Kidney (tissue), 14 donors: ENCODE results near the gene USH2A. TPM values are rescaled to one million over a fixed set of nuclear protein-coding genes. Genes with fewer than 3 reads are reported as not detected.

Source experiments
- DNase-seq, 5 donors: peaks; one replicate each; pipeline ENCODE4 v3.0.0-alpha.2; 2013 to 2020
- FAIRE-seq: peaks from 2 replicates; lab custom pipeline; 2012; peaks lifted over from hg19 to GRCh38; lab: Jason Lieb, UNC
- H3K27ac ChIP-seq, 2 donors: one replicate each; pipeline ENCODE4 v1.7.0; 2013; ENCODE audit warnings: low read depth in 2 of 2, low read length in 2 of 2, inconsistent platforms in 1 of 2
- H3K27me3 ChIP-seq: one replicate; pipeline ENCODE4 v1.7.1; 2013; ENCODE audit warnings: low read length, inconsistent platforms; ENCODE audit not compliant: control insufficient read depth, insufficient read depth
- H3K36me3 ChIP-seq, 3 donors: one replicate each; pipeline versions ENCODE4 v1.7.0 to v1.7.1; 2013; ENCODE audit warnings: low read length in 3 of 3, control low read depth in 1 of 3, inconsistent platforms in 1 of 3; ENCODE audit not compliant: insufficient read depth in 3 of 3, control insufficient read depth in 2 of 3
- H3K4me1 ChIP-seq, 3 donors: one replicate each; pipeline versions ENCODE4 v1.7.0 to v1.7.1; 2013; ENCODE audit warnings: low read length in 3 of 3, inconsistent platforms in 1 of 3, low read depth in 1 of 3; ENCODE audit not compliant: control insufficient read depth in 2 of 3, insufficient read depth in 2 of 3
- H3K4me3 ChIP-seq, 3 donors: one replicate each; pipeline versions ENCODE4 v1.7.0 to v1.8.1; 2013; ENCODE audit warnings: low read length in 3 of 3, control low read depth in 1 of 3, inconsistent platforms in 1 of 3
- H3K9ac ChIP-seq, 3 donors: one replicate each; pipeline versions ENCODE4 v1.7.0 to v1.7.1; 2013; ENCODE audit warnings: low read length in 3 of 3, control low read depth in 1 of 3, inconsistent platforms in 1 of 3
- H3K9me3 ChIP-seq, 3 donors: one replicate each; pipeline versions ENCODE4 v1.7.0 to v1.7.1; 2013; ENCODE audit warnings: low read length in 3 of 3, control low read depth in 1 of 3, inconsistent platforms in 1 of 3; ENCODE audit not compliant: control insufficient read depth in 2 of 3, insufficient read depth in 1 of 3
- intact Hi-C: fragments of 100-400 bp; cut with DNase I; formaldehyde crosslinking; loops from one replicate; pipeline ENCODE4 v1.11.1; 2022
- polyA plus RNA-seq: library from polyadenylated mRNA; stranded (reverse); fragments of 350-450 nt; fragmentation: Illumina TruSeq; extraction: RNeasy Lipid Tissue Mini Kit (QIAGEN cat#74804); gene quantifications from one replicate; pipeline ENCODE4 v1.2.3, GENCODE V29; 2014; ENCODE audit warnings: low read depth, low replicate concordance; ENCODE audit not compliant: insufficient read depth
- total RNA-seq: library from RNA; stranded (reverse); fragmentation: NEBNext Ultra II Directional; extraction: Animal tissue kit (Norgen Biotek cat#: 25700); gene quantifications from one replicate; pipeline ENCODE4 v1.2.1, GENCODE V29; 2021
- TF ChIP-seq, protein P1 (sequence below): IDR thresholded peaks from 3 replicates; pipeline ENCODE4 v1.5.1; 2012; ENCODE audit warnings: mild to moderate bottlenecking, moderate library complexity, borderline replicate concordance; ENCODE audit not compliant: insufficient read depth; ENCODE audit errors: extremely low read depth
- donor health status: control.
- donor health status: control.
- donor health status: control.
- donor health status: control.
- donor health status: control.
- donor health status: DM: yes; HTN: yes; CAD: no.
- donor health status: Normal renal cell carcinoma (clear cell type).

The USH2A gene
- total and polyA plus RNA-seq, 2 donors from 2014 or later: 0.06 TPM; not detected in 1

DNA sequence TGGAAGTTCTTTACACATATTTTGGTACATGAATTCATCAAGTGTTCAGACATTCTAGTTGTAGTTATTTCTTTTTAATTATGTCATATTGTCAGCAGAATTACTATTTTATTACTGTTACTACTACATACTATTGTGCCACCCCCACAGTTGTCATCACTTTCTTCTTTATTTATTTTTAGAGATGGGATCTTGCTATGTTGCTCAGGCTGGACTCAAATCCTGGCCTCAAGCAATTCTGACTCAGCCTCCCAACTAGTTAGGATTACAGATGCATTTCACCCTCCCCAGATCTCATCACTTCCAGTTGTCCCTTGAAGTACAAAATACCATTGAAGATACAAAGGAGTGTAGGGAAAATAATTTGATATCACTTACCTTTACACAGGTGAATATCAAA, 598.2 kb downstream of the USH2A start:
- H3K9me3 ChIP-seq: peaks cover 0 to 2% (median 0%) of the 10 kb centered on the region in 3 donors
- FAIRE-seq (no peak), DNase-seq (no peak)
- H3K27me3 ChIP-seq: no peaks in the 10 kb centered on the region
- no peaks in the 10 kb centered on the region for H3K4me1 ChIP-seq
- TF ChIP-seq, protein P1, sequence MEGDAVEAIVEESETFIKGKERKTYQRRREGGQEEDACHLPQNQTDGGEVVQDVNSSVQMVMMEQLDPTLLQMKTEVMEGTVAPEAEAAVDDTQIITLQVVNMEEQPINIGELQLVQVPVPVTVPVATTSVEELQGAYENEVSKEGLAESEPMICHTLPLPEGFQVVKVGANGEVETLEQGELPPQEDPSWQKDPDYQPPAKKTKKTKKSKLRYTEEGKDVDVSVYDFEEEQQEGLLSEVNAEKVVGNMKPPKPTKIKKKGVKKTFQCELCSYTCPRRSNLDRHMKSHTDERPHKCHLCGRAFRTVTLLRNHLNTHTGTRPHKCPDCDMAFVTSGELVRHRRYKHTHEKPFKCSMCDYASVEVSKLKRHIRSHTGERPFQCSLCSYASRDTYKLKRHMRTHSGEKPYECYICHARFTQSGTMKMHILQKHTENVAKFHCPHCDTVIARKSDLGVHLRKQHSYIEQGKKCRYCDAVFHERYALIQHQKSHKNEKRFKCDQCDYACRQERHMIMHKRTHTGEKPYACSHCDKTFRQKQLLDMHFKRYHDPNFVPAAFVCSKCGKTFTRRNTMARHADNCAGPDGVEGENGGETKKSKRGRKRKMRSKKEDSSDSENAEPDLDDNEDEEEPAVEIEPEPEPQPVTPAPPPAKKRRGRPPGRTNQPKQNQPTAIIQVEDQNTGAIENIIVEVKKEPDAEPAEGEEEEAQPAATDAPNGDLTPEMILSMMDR: no peak
- H3K36me3 ChIP-seq: no peaks in the 10 kb centered on the region
- intact Hi-C loops: no loop called here
- no peak overlapping the region for H3K4me3 ChIP-seq
- H3K27ac ChIP-seq: no peak overlapping the region
- H3K9ac ChIP-seq: no peak overlapping the region

DNA sequence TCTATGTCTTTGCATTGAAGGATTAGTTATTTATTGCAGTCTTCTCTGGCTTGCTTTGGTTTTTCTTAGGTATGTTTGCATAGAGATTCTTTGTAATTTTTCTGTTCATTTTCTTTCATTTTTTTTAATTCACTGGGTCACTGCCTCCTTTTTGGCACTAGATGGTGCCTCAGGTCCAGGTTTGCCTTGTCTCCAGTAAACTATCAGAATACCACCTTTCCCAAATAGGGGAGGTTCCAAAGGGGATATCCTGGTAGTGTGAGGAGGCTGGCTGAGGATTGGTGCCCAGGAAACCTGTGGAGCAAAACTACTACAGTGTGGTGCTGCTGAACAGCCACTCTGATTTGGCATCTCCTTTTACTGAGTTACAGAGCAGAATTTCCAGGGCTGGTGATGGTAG, 599.0 kb downstream of the USH2A start:
- intact Hi-C loops: no loop called here
- no peak overlapping the region for H3K9ac ChIP-seq
- FAIRE-seq (no peak), DNase-seq (no peak)
- no peak overlapping the region for H3K4me3 ChIP-seq
- no peaks in the 10 kb centered on the region for H3K36me3 ChIP-seq
- H3K27me3 ChIP-seq: no peaks in the 10 kb centered on the region
- TF ChIP-seq, protein P1: no peak
- no peak overlapping the region for H3K27ac ChIP-seq
- peaks cover 0 to 2% (median 0%) of the 10 kb centered on the region in 3 donors for H3K9me3 ChIP-seq
- H3K4me1 ChIP-seq: no peaks in the 10 kb centered on the region

DNA sequence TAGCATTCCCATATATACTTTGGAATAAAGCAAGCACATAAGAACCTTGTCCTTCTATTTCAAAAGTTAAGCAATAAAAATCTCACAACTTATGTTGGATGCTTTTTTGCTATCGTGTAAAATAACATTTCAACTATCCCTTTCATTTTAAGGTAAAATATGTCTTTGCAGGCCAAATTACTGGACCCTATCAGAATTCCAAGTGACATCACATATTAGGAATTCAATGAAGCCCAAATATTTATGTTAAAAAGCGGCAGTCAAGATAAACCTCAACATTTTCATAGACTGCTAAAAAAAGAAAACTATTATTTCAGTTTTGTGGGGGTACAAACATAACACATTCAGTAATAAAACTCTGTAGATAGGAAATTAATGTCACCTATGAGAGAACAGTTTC, 604.1 kb downstream of the USH2A start:
- H3K4me3 ChIP-seq: no peak overlapping the region
- intact Hi-C loops: no loop called here
- TF ChIP-seq, protein P1: no peak

DNA sequence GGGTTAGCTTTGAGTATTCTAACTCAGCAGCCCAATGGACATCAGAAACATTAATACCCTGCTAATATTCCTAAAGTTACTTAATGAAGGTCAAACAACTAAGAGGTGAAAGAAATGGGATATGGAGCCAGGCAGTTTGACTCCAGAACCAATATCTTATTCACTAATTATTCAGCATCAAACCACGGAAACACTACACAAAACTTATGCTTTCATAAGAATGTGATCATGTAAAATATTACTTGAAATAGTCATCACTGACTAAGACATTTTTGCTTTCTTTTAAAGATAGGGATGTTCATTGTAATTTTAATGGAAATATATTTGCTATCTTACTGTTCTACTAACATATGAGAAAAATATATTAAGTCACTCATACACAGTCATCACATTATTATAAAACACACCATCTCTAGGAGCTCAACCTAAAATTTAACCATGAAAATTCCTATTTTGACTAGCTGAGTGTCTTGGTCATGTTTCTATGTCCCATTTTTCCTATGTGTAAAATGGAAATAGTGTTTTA, 615.3 kb downstream of the USH2A start:
- no peak for DNase-seq
- intact Hi-C loops: no loop called here
- Histone ChIP-seq H3K9me3 (peaks cover 0 to 7% (median 0%) of the 10 kb centered on the region in 3 donors), H3K27me3 (no peaks in the 10 kb centered on the region), H3K27ac (no peak overlapping the region), H3K9ac (no peak overlapping the region), H3K4me3 (no peak overlapping the region), H3K36me3 (no peaks in the 10 kb centered on the region), H3K4me1 (no peaks in the 10 kb centered on the region)
- FAIRE-seq: no peak
- TF ChIP-seq, protein P1: no peak

More for the DNA sequence above, 604.1 kb downstream of the USH2A start:
- FAIRE-seq (no peak), DNase-seq (no peak)
- no peak overlapping the region for H3K9ac ChIP-seq
- no peak overlapping the region for H3K27ac ChIP-seq
- no peaks in the 10 kb centered on the region for H3K4me1 ChIP-seq
- H3K27me3 ChIP-seq: no peaks in the 10 kb centered on the region
- peaks cover 0 to 2% (median 0%) of the 10 kb centered on the region in 3 donors for H3K9me3 ChIP-seq
- no peaks in the 10 kb centered on the region for H3K36me3 ChIP-seq
